Ectodermal cell (in vitro differentiated cells): Measurements from ENCODE around the gene MTG2.

Experiments used
- H3K27ac ChIP-seq: 2 replicates; pipeline ENCODE4 v1.7.0; 2013; ENCODE audit warnings: mild to moderate bottlenecking, low read depth, low read length; ENCODE audit not compliant: insufficient read depth, poor library complexity, severe bottlenecking
- H3K27me3 ChIP-seq: 2 replicates; pipeline ENCODE4 v1.7.0; 2013; ENCODE audit warnings: mild to moderate bottlenecking, low read length; ENCODE audit not compliant: insufficient read depth, control insufficient read depth, poor library complexity, severe bottlenecking
- H3K36me3 ChIP-seq: one replicate; pipeline ENCODE4 v1.7.0; 2013; ENCODE audit warnings: low read length; ENCODE audit not compliant: control insufficient read depth, insufficient read depth
- H3K4me1 ChIP-seq: one replicate; pipeline ENCODE4 v1.7.0; 2013; ENCODE audit warnings: low read length; ENCODE audit not compliant: control insufficient read depth, insufficient read depth
- H3K4me3 ChIP-seq: 2 replicates; pipeline ENCODE4 v1.7.0; 2013; ENCODE audit warnings: low read depth, low read length, control low read depth; ENCODE audit not compliant: insufficient read depth
- H3K9me3 ChIP-seq: 2 replicates; pipeline ENCODE4 v1.7.0; 2013; ENCODE audit warnings: mild to moderate bottlenecking, low read length, moderate library complexity; ENCODE audit not compliant: control insufficient read depth
- WGBS, 2 experiments: methylation state at CpG; one replicate each; pipeline ENCODE4 v1.1.7; 2013; ENCODE audit warnings: missing lambda C conversion rate in 2 of 2; 5-methylcytosine and 5-hydroxymethylcytosine counted together

MTG2 gene

GRCh38 chr20:62171245-62171644 is 11.6 kb upstream of the MTG2 start:
- Histone ChIP-seq H3K27ac (no peak overlapping the region), H3K36me3 (peaks cover 23% of the 10 kb centered on the region), H3K4me1 (no peaks in the 10 kb centered on the region), H3K27me3 (no peaks in the 10 kb centered on the region), H3K9me3 (no peaks in the 10 kb centered on the region), H3K4me3 (no peak overlapping the region)
- WGBS, 2 experiments, result 97% methylated on average over 8 of the region's 8 CpGs

- no peaks in the 10 kb centered on the region for H3K27me3 ChIP-seq
- H3K4me1 ChIP-seq, result no peaks in the 10 kb centered on the region
- no peaks in the 10 kb centered on the region for H3K9me3 ChIP-seq
- WGBS, 2 experiments, result 95% methylated on average over 18 of the region's 18 CpGs
- no peak overlapping the region for H3K4me3 ChIP-seq
- H3K36me3 ChIP-seq, result peaks cover 20% of the 10 kb centered on the region
- H3K27ac ChIP-seq, result no peak overlapping the region
These were observed 10.2 kb upstream of the MTG2 start for GRCh38 chr20:62172666-62173065.

GRCh38 chr20:62174021-62174804 is 8.6 kb upstream of the MTG2 start:
- WGBS, 2 experiments, result 96 to 97% methylated on average over 28 of the region's 28 CpGs
- H3K27me3 ChIP-seq, result no peaks in the 10 kb centered on the region
- H3K36me3 ChIP-seq, result peaks cover 16% of the 10 kb centered on the region
- no peak overlapping the region for H3K27ac ChIP-seq
- H3K4me1 ChIP-seq, result no peaks in the 10 kb centered on the region
- H3K9me3 ChIP-seq, result no peaks in the 10 kb centered on the region
- H3K4me3 ChIP-seq, result no peak overlapping the region

- 94 to 95% methylated on average over 26 of the region's 26 CpGs for WGBS, 2 experiments
These were observed 7.8 kb upstream of the MTG2 start for GRCh38 chr20:62174870-62175624.

GRCh38 chr20:62175711-62176110 is 7.1 kb upstream of the MTG2 start:
- WGBS, 2 experiments, result 95 to 97% methylated on average over 9 to 10 of the region's 10 CpGs
- Histone ChIP-seq H3K4me3 (no peak overlapping the region), H3K27ac (no peak overlapping the region), H3K9me3 (no peaks in the 10 kb centered on the region), H3K27me3 (no peaks in the 10 kb centered on the region), H3K36me3 (peaks cover 16% of the 10 kb centered on the region), H3K4me1 (no peaks in the 10 kb centered on the region)

More at GRCh38 chr20:62174870-62175624, 7.8 kb upstream of the MTG2 start:
- Histone ChIP-seq H3K27me3 (no peaks in the 10 kb centered on the region), H3K9me3 (no peaks in the 10 kb centered on the region), H3K4me1 (no peaks in the 10 kb centered on the region), H3K36me3 (peaks cover 16% of the 10 kb centered on the region), H3K4me3 (no peak overlapping the region), H3K27ac (no peak overlapping the region)

GRCh38 chr20:62176866-62177265 is 6.0 kb upstream of the MTG2 start:
- Histone ChIP-seq H3K27me3 (no peaks in the 10 kb centered on the region), H3K36me3 (peaks cover 16% of the 10 kb centered on the region), H3K9me3 (no peaks in the 10 kb centered on the region), H3K4me3 (no peak overlapping the region), H3K27ac (no peak overlapping the region), H3K4me1 (no peaks in the 10 kb centered on the region)
- 93 to 96% methylated on average over 15 of the region's 15 CpGs for WGBS, 2 experiments

GRCh38 chr20:62177307-62177706 is 5.5 kb upstream of the MTG2 start:
- H3K4me3 ChIP-seq, result no peak overlapping the region
- 95 to 96% methylated on average over 9 of the region's 9 CpGs for WGBS, 2 experiments
- peaks cover 16% of the 10 kb centered on the region for H3K36me3 ChIP-seq
- no peaks in the 10 kb centered on the region for H3K9me3 ChIP-seq
- H3K27me3 ChIP-seq, result no peaks in the 10 kb centered on the region
- no peaks in the 10 kb centered on the region for H3K4me1 ChIP-seq
- H3K27ac ChIP-seq, result no peak overlapping the region

GRCh38 chr20:62178316-62179161 is 4.3 kb upstream of the MTG2 start:
- no peaks in the 10 kb centered on the region for H3K4me1 ChIP-seq
- no peak overlapping the region for H3K27ac ChIP-seq
- no peaks in the 10 kb centered on the region for H3K9me3 ChIP-seq
- 93 to 96% methylated on average over 19 of the region's 19 CpGs for WGBS, 2 experiments
- H3K27me3 ChIP-seq, result no peaks in the 10 kb centered on the region
- H3K4me3 ChIP-seq, result no peak overlapping the region
- peaks cover 16% of the 10 kb centered on the region for H3K36me3 ChIP-seq

- Histone ChIP-seq H3K9me3 (no peaks in the 10 kb centered on the region), H3K36me3 (peaks cover 16% of the 10 kb centered on the region), H3K4me1 (no peaks in the 10 kb centered on the region), H3K27me3 (no peaks in the 10 kb centered on the region), H3K4me3 (no peak overlapping the region), H3K27ac (no peak overlapping the region)
- WGBS, 2 experiments, result 94 to 96% methylated on average over 14 of the region's 14 CpGs
These were observed 3.7 kb upstream of the MTG2 start for GRCh38 chr20:62179162-62179504.

GRCh38 chr20:62181808-62182207 is 1.0 kb upstream of the MTG2 start:
- no peaks in the 10 kb centered on the region for H3K36me3 ChIP-seq
- WGBS, 2 experiments, result 91 to 92% methylated on average over 2 of the region's 2 CpGs
- H3K4me1 ChIP-seq, result no peaks in the 10 kb centered on the region
- no peaks in the 10 kb centered on the region for H3K27me3 ChIP-seq
- H3K4me3 ChIP-seq, result peak overlapping the region; percentile 99
- no peak overlapping the region for H3K27ac ChIP-seq
- no peaks in the 10 kb centered on the region for H3K9me3 ChIP-seq
